SU-DHL-6 (cell line): Measurements from ENCODE around the gene KYNU.

Experiments
- H2AFZ ChIP-seq: fragments of 200-600 bp; sonication (generic); 2 replicates; pipeline ENCODE4 v1.6.1; 2014; ENCODE audit warnings: low read depth, mild to moderate bottlenecking, moderate library complexity, mixed read lengths, antibody characterized with exemption, low read length; ENCODE audit not compliant: severe bottlenecking
- H3F3A ChIP-seq: fragments of 200-600 bp; shearing (Covaris generic); 2 replicates; pipeline ENCODE4 v1.6.0; 2016; ENCODE audit warnings: antibody characterized with exemption, mild to moderate bottlenecking; ENCODE audit not compliant: insufficient read depth
- H3K27ac ChIP-seq: fragments of 200-600 bp; sonication (generic); 2 replicates; pipeline ENCODE4 v1.5.1; 2016; ENCODE audit warnings: low read depth, mild to moderate bottlenecking, low read length, moderate library complexity, mixed read lengths
- H3K27me3 ChIP-seq: fragments of 200-600 bp; sonication (generic), shearing (Covaris generic); 2 replicates; pipeline ENCODE4 v1.6.0; 2014; ENCODE audit warnings: mild to moderate bottlenecking, low read length
- H3K36me3 ChIP-seq: fragments of 200-600 bp; sonication (generic); 2 replicates; pipeline ENCODE4 v1.6.1; 2014; ENCODE audit warnings: mild to moderate bottlenecking, low read length, mixed read lengths
- H3K4me2 ChIP-seq: fragments of 300-600, 200-600 bp; shearing (Covaris generic), sonication (generic); 2 replicates; pipeline ENCODE4 v1.6.0; 2014; ENCODE audit warnings: low read length, low read depth, mild to moderate bottlenecking; ENCODE audit not compliant: poor library complexity, severe bottlenecking
- H3K4me3 ChIP-seq: fragments of 200-600 bp; sonication (generic); 2 replicates; pipeline ENCODE4 v1.5.1; 2014; ENCODE audit warnings: antibody characterized with exemption, low read length, mild to moderate bottlenecking, mixed read lengths; ENCODE audit not compliant: insufficient read depth, poor library complexity, severe bottlenecking
- H3K79me2 ChIP-seq: fragments of 200-600 bp; sonication (generic); 2 replicates; pipeline ENCODE4 v1.6.1; 2014; ENCODE audit warnings: mild to moderate bottlenecking, low read length, moderate library complexity; ENCODE audit not compliant: insufficient read depth
- H3K9ac ChIP-seq: fragments of 200-600 bp; sonication (generic); 2 replicates; pipeline ENCODE4 v1.7.0; 2014; ENCODE audit warnings: mild to moderate bottlenecking, low read length
- H3K9me2 ChIP-seq: fragments of 200-600 bp; sonication (generic); replicated peaks from 2 replicates; pipeline ENCODE4 v1.6.1; 2014; ENCODE audit warnings: low read length; ENCODE audit not compliant: insufficient read depth
- H3K9me3 ChIP-seq: fragments of 200-600 bp; sonication (generic); 2 replicates; pipeline ENCODE4 v1.6.1; 2014; ENCODE audit warnings: low read length, mixed read lengths; ENCODE audit not compliant: insufficient read depth
- H4K20me1 ChIP-seq: fragments of 200-600 bp; sonication (generic); 2 replicates; pipeline ENCODE4 v1.6.1; 2014; ENCODE audit warnings: low read depth, mild to moderate bottlenecking, antibody characterized with exemption, low read length, moderate library complexity, mixed read lengths
- EZH2phosphoT487 ChIP-seq: fragments of 200-600 bp; sonication (generic), shearing (Covaris generic); conservative IDR thresholded peaks from 2 replicates; pipeline ENCODE4 v1.6.1; 2018; ENCODE audit warnings: mild to moderate bottlenecking, antibody characterized with exemption, low read length, moderate library complexity, mixed read lengths
- TF ChIP-seq, protein P1 (sequence below): fragments of 200-600 bp; sonication (generic); IDR thresholded peaks from one replicate; pipeline ENCODE4 v1.5.1; 2017; ENCODE audit warnings: antibody characterized with exemption, mild to moderate bottlenecking, low read length, moderate library complexity; ENCODE audit not compliant: insufficient read depth, poor library complexity, severe bottlenecking

KYNU gene

GRCh38 chr2:142915502-142915901 lies 38.0 kb downstream of the KYNU start:
- H3K9ac ChIP-seq, result peak overlapping the region; percentile 25; the same call in 1 of the 2 replicates
- peak overlapping the region; percentile 60 for H3K27ac ChIP-seq
- no peaks in the 10 kb centered on the region for H3K9me3 ChIP-seq
- no peaks in the 10 kb centered on the region; the same call in 1 of the 2 replicates for H3K79me2 ChIP-seq
- H3K9me2 ChIP-seq, result no peaks in the 10 kb centered on the region
- H2AFZ ChIP-seq, result no peak overlapping the region
- no peaks in the 10 kb centered on the region for H4K20me1 ChIP-seq
- TF ChIP-seq, protein P1, sequence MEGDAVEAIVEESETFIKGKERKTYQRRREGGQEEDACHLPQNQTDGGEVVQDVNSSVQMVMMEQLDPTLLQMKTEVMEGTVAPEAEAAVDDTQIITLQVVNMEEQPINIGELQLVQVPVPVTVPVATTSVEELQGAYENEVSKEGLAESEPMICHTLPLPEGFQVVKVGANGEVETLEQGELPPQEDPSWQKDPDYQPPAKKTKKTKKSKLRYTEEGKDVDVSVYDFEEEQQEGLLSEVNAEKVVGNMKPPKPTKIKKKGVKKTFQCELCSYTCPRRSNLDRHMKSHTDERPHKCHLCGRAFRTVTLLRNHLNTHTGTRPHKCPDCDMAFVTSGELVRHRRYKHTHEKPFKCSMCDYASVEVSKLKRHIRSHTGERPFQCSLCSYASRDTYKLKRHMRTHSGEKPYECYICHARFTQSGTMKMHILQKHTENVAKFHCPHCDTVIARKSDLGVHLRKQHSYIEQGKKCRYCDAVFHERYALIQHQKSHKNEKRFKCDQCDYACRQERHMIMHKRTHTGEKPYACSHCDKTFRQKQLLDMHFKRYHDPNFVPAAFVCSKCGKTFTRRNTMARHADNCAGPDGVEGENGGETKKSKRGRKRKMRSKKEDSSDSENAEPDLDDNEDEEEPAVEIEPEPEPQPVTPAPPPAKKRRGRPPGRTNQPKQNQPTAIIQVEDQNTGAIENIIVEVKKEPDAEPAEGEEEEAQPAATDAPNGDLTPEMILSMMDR, result no peak
- TF ChIP-seq EZH2phosphoT487, result no peak
- no peaks in the 10 kb centered on the region for H3F3A ChIP-seq
- H3K4me3 ChIP-seq, result no peak overlapping the region
- H3K4me2 ChIP-seq, result peak overlapping the region; percentile 59
- no peaks in the 10 kb centered on the region for H3K36me3 ChIP-seq
- no peaks in the 10 kb centered on the region for H3K27me3 ChIP-seq

DNA sequence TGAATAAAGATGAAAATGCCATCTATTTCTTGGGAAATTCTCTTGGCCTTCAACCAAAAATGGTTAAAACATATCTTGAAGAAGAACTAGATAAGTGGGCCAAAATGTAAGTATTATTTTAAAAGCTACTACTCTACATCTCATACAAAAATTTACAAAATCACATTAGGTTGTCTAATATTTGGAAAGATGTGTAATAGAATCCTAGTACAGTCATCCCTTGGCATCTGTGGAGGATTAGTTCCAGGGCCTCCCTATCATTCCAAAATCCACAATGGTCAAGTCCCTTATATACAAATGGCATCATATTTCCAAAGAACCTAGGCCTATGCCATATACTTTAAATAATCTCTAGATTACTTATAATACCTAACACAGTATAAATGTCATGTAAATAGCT lies 41.2 kb downstream of the KYNU start:
- no peak overlapping the region for H3K4me2 ChIP-seq
- no peak overlapping the region for H3K4me3 ChIP-seq
- no peak for TF ChIP-seq EZH2phosphoT487
- TF ChIP-seq, protein P1, result no peak
- H3K27ac ChIP-seq, result no peak overlapping the region
- no peaks in the 10 kb centered on the region for H3K36me3 ChIP-seq
- no peak overlapping the region for H2AFZ ChIP-seq
- no peaks in the 10 kb centered on the region for H4K20me1 ChIP-seq
- no peaks in the 10 kb centered on the region for H3K9me2 ChIP-seq
- no peak overlapping the region for H3K9ac ChIP-seq
- H3K27me3 ChIP-seq, result no peaks in the 10 kb centered on the region
- no peaks in the 10 kb centered on the region for H3K9me3 ChIP-seq
- no peaks in the 10 kb centered on the region for H3F3A ChIP-seq
- no peaks in the 10 kb centered on the region for H3K79me2 ChIP-seq

GRCh38 chr2:142920571-142920970 lies 43.1 kb downstream of the KYNU start:
- no peaks in the 10 kb centered on the region for H3K9me2 ChIP-seq
- no peaks in the 10 kb centered on the region for H3K79me2 ChIP-seq
- no peaks in the 10 kb centered on the region for H3K36me3 ChIP-seq
- H3K4me3 ChIP-seq, result no peak overlapping the region
- no peak overlapping the region for H3K27ac ChIP-seq
- no peaks in the 10 kb centered on the region for H3K9me3 ChIP-seq
- H4K20me1 ChIP-seq, result no peaks in the 10 kb centered on the region
- TF ChIP-seq EZH2phosphoT487, result no peak
- TF ChIP-seq, protein P1, result no peak
- no peak overlapping the region for H2AFZ ChIP-seq
- no peak overlapping the region for H3K9ac ChIP-seq
- no peak overlapping the region for H3K4me2 ChIP-seq
- no peaks in the 10 kb centered on the region for H3K27me3 ChIP-seq
- H3F3A ChIP-seq, result no peaks in the 10 kb centered on the region

DNA sequence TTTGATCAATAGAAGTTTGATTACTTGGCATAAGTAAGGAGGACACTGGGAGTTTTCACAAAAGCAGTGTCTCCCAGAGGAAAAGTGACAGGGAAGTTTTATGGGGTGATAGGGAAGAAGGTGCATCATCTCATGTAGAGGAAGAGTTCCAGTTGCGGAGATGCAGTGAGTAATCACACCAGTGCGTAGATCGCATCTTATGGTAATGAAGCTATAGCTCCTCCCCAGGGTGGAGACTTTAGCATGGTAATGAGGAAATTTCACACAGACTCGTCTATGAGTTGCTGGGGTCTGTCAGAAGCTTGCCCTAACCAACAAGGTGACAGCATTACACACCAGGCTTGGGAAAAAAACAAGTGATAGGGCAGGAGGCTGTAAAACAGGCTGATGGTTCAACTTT lies 49.0 kb downstream of the KYNU start:
- Histone ChIP-seq H3K4me2 (no peak overlapping the region), H3F3A (no peaks in the 10 kb centered on the region), H3K9me3 (no peaks in the 10 kb centered on the region), H3K9me2 (no peaks in the 10 kb centered on the region), H3K27me3 (no peaks in the 10 kb centered on the region), H3K9ac (no peak overlapping the region), H3K36me3 (no peaks in the 10 kb centered on the region), H3K79me2 (no peaks in the 10 kb centered on the region), H4K20me1 (no peaks in the 10 kb centered on the region), H3K27ac (no peak overlapping the region), H3K4me3 (no peak overlapping the region), H2AFZ (no peak overlapping the region)
- TF ChIP-seq EZH2phosphoT487, result no peak
- TF ChIP-seq, protein P1, result no peak
